Neural progenitor cell (in vitro differentiated cells): ENCODE results near the gene HES7. TPM values are rescaled to one million over a fixed set of nuclear protein-coding genes. Genes with fewer than 3 reads are reported as not detected.

Experiments used
- DNase-seq: peaks from one replicate; pipeline ENCODE4 v3.0.0-alpha.2; 2016; ENCODE audit warnings: low spot score
- H2AFZ ChIP-seq: fragments of 200-600 bp; sonication (generic); replicated peaks from 2 replicates; pipeline ENCODE4 v1.6.1; 2016; ENCODE audit warnings: antibody characterized with exemption
- H3F3A ChIP-seq: fragments of 200-600 bp; sonication (generic); 2 replicates; pipeline ENCODE4 v1.6.1; 2016; ENCODE audit warnings: antibody characterized with exemption, low read depth
- H3K27ac ChIP-seq: fragments of 200-600 bp; sonication (generic); 2 replicates; pipeline ENCODE4 v1.5.1; 2016; ENCODE audit warnings: mild to moderate bottlenecking
- H3K27me3 ChIP-seq: fragments of 200-600 bp; sonication (generic); 2 replicates; pipeline ENCODE4 v1.6.1; 2016; ENCODE audit warnings: mild to moderate bottlenecking, moderate library complexity
- H3K36me3 ChIP-seq: fragments of 200-600 bp; sonication (generic); 2 replicates; pipeline ENCODE4 v1.5.1; 2016
- H3K4me1 ChIP-seq: fragments of 200-600 bp; sonication (generic); 2 replicates; pipeline ENCODE4 v1.6.1; 2016; ENCODE audit warnings: mixed run types
- H3K4me2 ChIP-seq: fragments of 200-600 bp; sonication (generic); 2 replicates; pipeline ENCODE4 v1.6.1; 2016
- H3K4me3 ChIP-seq: fragments of 200-600 bp; sonication (generic); 2 replicates; pipeline ENCODE4 v1.5.1; 2016
- H3K79me2 ChIP-seq: fragments of 200-600 bp; sonication (generic); 2 replicates; pipeline ENCODE4 v1.6.1; 2016; ENCODE audit warnings: low read depth
- H3K9ac ChIP-seq: fragments of 200-600 bp; sonication (generic); 2 replicates; pipeline ENCODE4 v1.6.1; 2016
- H3K9me3 ChIP-seq: fragments of 200-600 bp; sonication (generic); 2 replicates; pipeline ENCODE4 v1.5.1; 2016; ENCODE audit warnings: low read depth
- H4K20me1 ChIP-seq: fragments of 200-600 bp; sonication (generic); 2 replicates; pipeline ENCODE4 v1.6.1; 2016; ENCODE audit warnings: low read depth
- H3K27ac Mint-ChIP-seq: 3 replicates; pipeline ENCODE4 v1.8.0; 2021; ENCODE audit warnings: mixed read lengths
- H3K27me3 Mint-ChIP-seq: 2 replicates; pipeline ENCODE4 v1.8.0; 2022; ENCODE audit warnings: low read depth, mild to moderate bottlenecking, inconsistent platforms, moderate library complexity, mixed read lengths; ENCODE audit not compliant: insufficient read depth
- H3K36me3 Mint-ChIP-seq: 3 replicates; pipeline ENCODE4 v1.8.0; 2021; ENCODE audit warnings: mixed read lengths
- H3K4me1 Mint-ChIP-seq: 3 replicates; pipeline ENCODE4 v1.8.0; 2021; ENCODE audit warnings: mixed read lengths
- H3K4me3 Mint-ChIP-seq: 3 replicates; pipeline ENCODE4 v1.8.0; 2021; ENCODE audit warnings: mild to moderate bottlenecking, moderate library complexity, mixed read lengths
- H3K9me3 Mint-ChIP-seq: 3 replicates; pipeline ENCODE4 v1.8.0; 2020; ENCODE audit warnings: mixed read lengths
- EZH2 ChIP-seq: fragments of 200-600 bp; sonication (generic); IDR thresholded peaks from 2 replicates; pipeline ENCODE4 v1.6.1; 2017; ENCODE audit warnings: antibody characterized with exemption, mild to moderate bottlenecking, moderate library complexity
- EZH2phosphoT487 ChIP-seq: fragments of 200-600 bp; sonication (generic); IDR thresholded peaks from 2 replicates; pipeline ENCODE4 v1.6.1; 2017; ENCODE audit warnings: antibody characterized with exemption
- total RNA-seq: library from RNA; depleted of rRNA; stranded (reverse); fragments of >200 nt; gene quantifications from 2 replicates; pipeline ENCODE4 v1.2.3, GENCODE V29; 2015; ENCODE audit warnings: low replicate concordance
- TF ChIP-seq, protein P1 (sequence below): fragments of 200-600 bp; sonication (generic); IDR thresholded peaks from 2 replicates; pipeline ENCODE4 v1.5.1; 2017; ENCODE audit warnings: antibody characterized with exemption, mild to moderate bottlenecking

Gene HES7
- total RNA-seq, 1 donor from 2014 or later, result not detected

DNA sequence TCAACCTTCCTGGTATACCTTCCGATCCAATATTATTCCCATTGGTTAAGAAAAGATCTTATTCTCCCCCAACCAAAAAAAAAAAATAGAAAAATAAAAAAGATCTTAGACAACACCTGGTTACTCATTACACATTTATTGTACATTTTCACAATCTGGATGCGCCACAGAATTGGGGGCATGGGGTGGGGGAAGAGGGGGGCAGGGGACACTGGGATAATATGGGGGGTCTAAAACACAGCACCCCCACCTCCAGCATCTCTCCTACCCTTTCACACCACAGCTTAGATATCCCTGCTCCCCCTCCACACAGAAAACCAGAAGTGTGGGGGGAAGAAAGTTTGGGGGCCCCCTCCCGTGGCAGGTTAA is 35.1 kb upstream of the HES7 start:
- Histone ChIP-seq H4K20me1 (peaks cover 39% of the 10 kb centered on the region), H3K9ac (no peak overlapping the region), H3K4me2 (no peak overlapping the region), H3K27ac (no peak overlapping the region), H3K4me1 (peaks cover 28% of the 10 kb centered on the region), H3K4me3 (no peak overlapping the region), H3K79me2 (peaks cover 19% of the 10 kb centered on the region), H3K9me3 (no peaks in the 10 kb centered on the region), H3F3A (peaks cover 69% of the 10 kb centered on the region), H3K27me3 (no peaks in the 10 kb centered on the region), H2AFZ (no peak overlapping the region), H3K36me3 (peaks cover 4% of the 10 kb centered on the region)
- no peak for DNase-seq
- H3K4me1 Mint-ChIP-seq, result peaks cover 29% of the 10 kb centered on the region
- TF ChIP-seq EZH2phosphoT487, result no peak
- TF ChIP-seq, protein P1, sequence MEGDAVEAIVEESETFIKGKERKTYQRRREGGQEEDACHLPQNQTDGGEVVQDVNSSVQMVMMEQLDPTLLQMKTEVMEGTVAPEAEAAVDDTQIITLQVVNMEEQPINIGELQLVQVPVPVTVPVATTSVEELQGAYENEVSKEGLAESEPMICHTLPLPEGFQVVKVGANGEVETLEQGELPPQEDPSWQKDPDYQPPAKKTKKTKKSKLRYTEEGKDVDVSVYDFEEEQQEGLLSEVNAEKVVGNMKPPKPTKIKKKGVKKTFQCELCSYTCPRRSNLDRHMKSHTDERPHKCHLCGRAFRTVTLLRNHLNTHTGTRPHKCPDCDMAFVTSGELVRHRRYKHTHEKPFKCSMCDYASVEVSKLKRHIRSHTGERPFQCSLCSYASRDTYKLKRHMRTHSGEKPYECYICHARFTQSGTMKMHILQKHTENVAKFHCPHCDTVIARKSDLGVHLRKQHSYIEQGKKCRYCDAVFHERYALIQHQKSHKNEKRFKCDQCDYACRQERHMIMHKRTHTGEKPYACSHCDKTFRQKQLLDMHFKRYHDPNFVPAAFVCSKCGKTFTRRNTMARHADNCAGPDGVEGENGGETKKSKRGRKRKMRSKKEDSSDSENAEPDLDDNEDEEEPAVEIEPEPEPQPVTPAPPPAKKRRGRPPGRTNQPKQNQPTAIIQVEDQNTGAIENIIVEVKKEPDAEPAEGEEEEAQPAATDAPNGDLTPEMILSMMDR, result no peak
- TF ChIP-seq EZH2, result no peak
- peaks cover 5% of the 10 kb centered on the region for H3K27me3 Mint-ChIP-seq
- no peak overlapping the region for H3K27ac Mint-ChIP-seq
- no peaks in the 10 kb centered on the region for H3K9me3 Mint-ChIP-seq
- H3K4me3 Mint-ChIP-seq, result peak overlapping the region; percentile 71
- H3K36me3 Mint-ChIP-seq, result peaks cover 7% of the 10 kb centered on the region

DNA sequence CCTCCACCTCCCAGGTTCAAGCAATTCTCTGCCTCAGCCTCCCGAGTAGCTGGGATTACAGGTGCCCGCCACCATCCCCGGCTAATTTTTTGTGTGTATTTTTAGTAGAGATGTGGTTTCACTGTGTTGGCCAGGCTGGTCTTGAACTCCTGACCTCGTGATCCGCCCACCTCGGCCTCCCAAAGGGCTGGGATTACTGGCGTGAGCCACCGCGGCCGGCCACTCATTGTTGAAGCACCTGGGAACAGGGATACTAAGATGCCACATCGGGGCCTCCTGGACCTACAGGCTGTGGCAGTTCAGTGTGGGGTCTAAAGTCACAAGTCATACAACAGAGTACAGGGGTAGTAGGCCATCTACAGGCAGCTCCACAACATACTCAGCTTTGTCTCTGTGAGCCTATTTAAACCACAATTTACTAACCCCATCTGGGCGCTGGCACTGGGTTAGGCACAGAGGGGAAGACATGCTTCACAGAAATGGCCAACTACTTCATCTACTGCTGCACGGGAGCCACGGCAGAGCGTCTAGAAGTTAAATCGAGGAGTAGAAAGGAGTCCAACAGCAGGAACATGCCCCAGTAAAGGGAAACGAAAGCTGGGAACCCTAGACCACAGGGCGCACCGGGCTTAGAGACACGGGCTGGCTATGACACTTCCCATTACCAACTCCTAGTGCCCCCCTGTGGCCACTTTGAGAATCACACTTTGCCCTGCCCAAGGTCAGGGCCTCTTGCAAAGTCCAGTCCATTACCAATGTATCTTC is 34.5 kb upstream of the HES7 start:
- Histone ChIP-seq H3K79me2 (peaks cover 19% of the 10 kb centered on the region), H2AFZ (no peak overlapping the region), H3K4me1 (peaks cover 22% of the 10 kb centered on the region), H3K4me3 (no peak overlapping the region), H3F3A (peaks cover 71% of the 10 kb centered on the region), H3K36me3 (peaks cover 4% of the 10 kb centered on the region), H3K9me3 (no peaks in the 10 kb centered on the region), H3K4me2 (no peak overlapping the region), H4K20me1 (peaks cover 39% of the 10 kb centered on the region), H3K27me3 (no peaks in the 10 kb centered on the region), H3K9ac (no peak overlapping the region), H3K27ac (no peak overlapping the region)
- no peak overlapping the region for H3K27ac Mint-ChIP-seq
- peak overlapping the region; percentile 71 for H3K4me3 Mint-ChIP-seq
- TF ChIP-seq EZH2phosphoT487 (no peak), EZH2 (no peak)
- TF ChIP-seq, protein P1, result peak; percentile 84
- H3K9me3 Mint-ChIP-seq, result no peaks in the 10 kb centered on the region
- peak; percentile 87 for DNase-seq
- H3K4me1 Mint-ChIP-seq, result peaks cover 28% of the 10 kb centered on the region
- H3K27me3 Mint-ChIP-seq, result peaks cover 5% of the 10 kb centered on the region
- H3K36me3 Mint-ChIP-seq, result peaks cover 7% of the 10 kb centered on the region

DNA sequence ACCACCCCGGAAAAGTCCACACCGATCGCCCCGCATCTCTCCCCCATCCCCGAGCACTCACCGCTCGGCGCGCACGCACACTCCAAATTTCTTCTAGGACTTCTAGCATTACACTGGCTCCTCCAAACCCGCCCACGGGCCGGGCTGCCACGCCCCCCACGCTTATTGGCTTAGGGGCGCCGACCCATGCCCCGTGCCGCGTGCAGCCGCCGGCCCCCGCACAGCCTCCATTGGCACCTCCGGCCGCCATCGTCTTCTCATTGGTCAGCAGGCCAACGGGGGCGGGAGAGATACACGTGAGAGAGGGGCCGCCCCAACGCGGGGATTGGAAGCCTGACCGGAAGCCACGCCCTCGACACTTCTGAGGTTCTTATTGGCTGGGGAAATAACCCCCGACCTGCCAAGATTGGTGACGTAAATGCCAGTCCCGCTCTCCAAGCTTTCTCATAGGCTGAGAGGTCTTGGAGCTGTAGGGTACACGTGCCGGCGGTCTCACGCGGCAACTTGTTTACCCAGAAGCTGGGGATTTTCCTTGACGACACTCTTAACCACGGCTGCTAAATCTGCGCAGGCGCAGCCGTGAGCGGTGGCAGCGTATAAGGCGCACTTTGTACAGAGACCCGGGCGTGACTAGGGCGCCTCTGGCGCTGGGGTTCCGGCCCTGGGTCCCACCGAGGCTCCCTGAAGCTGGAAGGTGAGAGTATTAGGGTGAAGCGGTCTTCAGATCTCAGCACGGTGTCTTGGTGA is 32.5 kb upstream of the HES7 start:
- Histone ChIP-seq H3F3A (peaks cover 70% of the 10 kb centered on the region), H3K9ac (peak overlapping the region; percentile 2), H4K20me1 (peaks cover 36% of the 10 kb centered on the region), H3K27me3 (no peaks in the 10 kb centered on the region), H3K9me3 (no peaks in the 10 kb centered on the region), H3K4me3 (peak overlapping the region; percentile 58), H3K27ac (peak overlapping the region; percentile 77), H2AFZ (no peak overlapping the region), H3K4me1 (peaks cover 18% of the 10 kb centered on the region), H3K36me3 (peaks cover 4% of the 10 kb centered on the region), H3K79me2 (peaks cover 7% of the 10 kb centered on the region), H3K4me2 (peak overlapping the region; percentile 80)
- Mint-ChIP-seq H3K36me3 (peaks cover 6% of the 10 kb centered on the region), H3K9me3 (no peaks in the 10 kb centered on the region), H3K4me1 (peaks cover 29% of the 10 kb centered on the region), H3K4me3 (no peak overlapping the region), H3K27ac (no peak overlapping the region), H3K27me3 (peaks cover 7% of the 10 kb centered on the region)
- TF ChIP-seq, protein P1, result peak; percentile 12
- TF ChIP-seq EZH2, result no peak
- TF ChIP-seq EZH2phosphoT487, result no peak
- peak; percentile 100 for DNase-seq
